LNCAP (cell line): Measurements from ENCODE around the gene XRCC4.

Source experiments
- TF ChIP-seq, protein P1 (sequence below): fragments of 450-650 bp; IDR thresholded peaks from 2 replicates; pipeline ENCODE4 v1.5.1; 2017; ENCODE audit warnings: mild to moderate bottlenecking

Gene XRCC4

DNA sequence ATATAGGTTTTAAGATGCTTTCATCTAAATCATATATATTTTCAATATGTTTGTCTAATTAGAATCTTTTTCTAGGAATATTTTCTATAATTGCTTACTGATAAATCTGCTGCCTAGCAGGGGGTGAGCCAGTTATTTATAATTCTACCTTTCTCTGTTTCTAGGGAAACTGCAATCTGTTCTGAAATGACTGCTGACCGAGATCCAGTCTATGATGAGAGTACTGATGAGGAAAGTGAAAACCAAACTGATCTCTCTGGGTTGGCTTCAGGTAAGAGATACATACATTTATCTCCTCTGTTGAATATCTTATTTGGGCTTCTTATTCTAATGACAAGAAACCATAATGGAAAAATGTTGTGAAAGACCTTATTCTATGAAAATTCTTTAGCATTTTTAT is 127.3 kb downstream of the XRCC4 start:
- TF ChIP-seq, protein P1, sequence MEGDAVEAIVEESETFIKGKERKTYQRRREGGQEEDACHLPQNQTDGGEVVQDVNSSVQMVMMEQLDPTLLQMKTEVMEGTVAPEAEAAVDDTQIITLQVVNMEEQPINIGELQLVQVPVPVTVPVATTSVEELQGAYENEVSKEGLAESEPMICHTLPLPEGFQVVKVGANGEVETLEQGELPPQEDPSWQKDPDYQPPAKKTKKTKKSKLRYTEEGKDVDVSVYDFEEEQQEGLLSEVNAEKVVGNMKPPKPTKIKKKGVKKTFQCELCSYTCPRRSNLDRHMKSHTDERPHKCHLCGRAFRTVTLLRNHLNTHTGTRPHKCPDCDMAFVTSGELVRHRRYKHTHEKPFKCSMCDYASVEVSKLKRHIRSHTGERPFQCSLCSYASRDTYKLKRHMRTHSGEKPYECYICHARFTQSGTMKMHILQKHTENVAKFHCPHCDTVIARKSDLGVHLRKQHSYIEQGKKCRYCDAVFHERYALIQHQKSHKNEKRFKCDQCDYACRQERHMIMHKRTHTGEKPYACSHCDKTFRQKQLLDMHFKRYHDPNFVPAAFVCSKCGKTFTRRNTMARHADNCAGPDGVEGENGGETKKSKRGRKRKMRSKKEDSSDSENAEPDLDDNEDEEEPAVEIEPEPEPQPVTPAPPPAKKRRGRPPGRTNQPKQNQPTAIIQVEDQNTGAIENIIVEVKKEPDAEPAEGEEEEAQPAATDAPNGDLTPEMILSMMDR, result no peak

- TF ChIP-seq, protein P1, result no peak
Measured at GRCh38 chr5:83209963-83210362, 132.6 kb downstream of the XRCC4 start.

DNA sequence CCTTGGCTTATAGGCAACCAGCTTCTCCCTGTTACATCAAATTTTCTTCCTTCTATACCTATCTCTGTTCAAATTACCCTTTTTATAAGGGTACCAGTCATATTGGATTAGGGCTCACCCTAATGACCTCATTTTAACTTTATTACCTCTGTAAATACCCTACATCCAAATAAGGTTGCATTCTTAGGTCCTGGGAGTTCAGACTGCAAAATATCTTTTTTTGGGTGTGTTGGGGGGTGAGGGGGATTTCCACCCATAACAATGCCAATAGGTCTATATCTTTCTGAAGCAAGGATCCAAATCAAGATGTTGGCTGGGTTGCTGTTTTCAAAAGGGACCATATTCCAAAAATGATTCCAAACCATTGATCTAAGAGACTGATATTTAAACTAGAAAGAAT is 141.7 kb downstream of the XRCC4 start:
- TF ChIP-seq, protein P1, result no peak

DNA sequence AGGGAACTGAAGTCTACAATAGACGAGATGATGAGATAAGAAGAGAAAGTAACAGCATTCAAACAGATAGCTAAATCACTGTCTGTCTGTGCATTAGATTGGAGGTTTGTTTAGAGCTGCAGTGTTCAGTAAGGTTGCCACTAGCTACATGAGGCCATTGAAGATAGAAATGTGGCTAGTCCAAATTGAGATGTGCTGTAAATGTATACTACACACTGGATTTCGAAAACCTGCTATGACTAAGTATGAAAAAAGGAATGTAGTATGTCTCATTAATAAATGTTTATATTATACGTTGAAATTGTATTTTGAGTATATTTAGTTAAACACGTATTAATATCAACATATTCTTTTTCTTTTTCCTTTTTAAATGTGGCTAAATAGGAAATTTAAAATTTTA is 142.1 kb downstream of the XRCC4 start:
- TF ChIP-seq, protein P1, result no peak

- TF ChIP-seq, protein P1, result no peak
Measured at GRCh38 chr5:83220331-83220730, 143.0 kb downstream of the XRCC4 start.

- TF ChIP-seq, protein P1, result no peak
Measured at GRCh38 chr5:83222906-83223305, 145.6 kb downstream of the XRCC4 start.

GRCh38 chr5:83227611-83228010 is 150.3 kb downstream of the XRCC4 start:
- TF ChIP-seq, protein P1, result no peak

DNA sequence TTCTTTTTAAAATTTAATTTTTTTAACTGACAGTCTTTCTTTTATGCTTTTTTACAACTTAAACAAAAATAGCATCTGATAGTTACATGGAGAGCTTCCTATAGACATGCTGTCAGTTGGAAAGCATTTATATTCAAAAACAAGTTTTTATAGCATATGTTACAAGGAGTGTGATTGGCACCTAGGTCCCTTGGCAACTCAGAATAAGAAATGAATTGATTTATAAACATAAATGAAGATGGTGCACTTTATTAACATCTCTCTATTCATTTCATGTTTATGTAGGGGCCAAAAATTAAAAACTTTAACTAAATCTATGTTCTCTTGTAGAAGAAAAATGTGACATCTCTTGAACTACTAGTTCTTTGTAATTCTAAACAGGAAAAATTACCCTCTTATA is 153.2 kb downstream of the XRCC4 start:
- TF ChIP-seq, protein P1, result no peak
